NCI-H2107 (cell line): Measurements from ENCODE around the gene TMEM242.
"Not testable (repeated sequence)": the region's sequence is repeated elsewhere in the genome, so short reads cannot be mapped to it uniquely, and the experiment has no call there.

Experiments
- DNase-seq: peaks from one replicate; lab custom pipeline; 2025; lab: John Stamatoyannopoulos, UW

Gene TMEM242

GRCh38 chr6:157323966-157324300 lies 614 bp upstream of the TMEM242 start:
- DNase-seq: no peak

GRCh38 chr6:157322792-157323254 lies 496 bp downstream of the TMEM242 start:
- DNase-seq: no peak

GRCh38 chr6:157316871-157317814 lies 6.2 kb downstream of the TMEM242 start:
- DNase-seq: no peak

GRCh38 chr6:157314705-157315321 lies 8.5 kb downstream of the TMEM242 start:
- DNase-seq: no peak

- DNase-seq: no peak
These were observed 9.5 kb downstream of the TMEM242 start for GRCh38 chr6:157313531-157314467.

- DNase-seq: no peak
These were observed 10.6 kb downstream of the TMEM242 start for GRCh38 chr6:157312757-157313156.

- DNase-seq: not testable (repeated sequence)
These were observed 12.6 kb downstream of the TMEM242 start for GRCh38 chr6:157310693-157311092.

- DNase-seq: no peak
These were observed 15.7 kb downstream of the TMEM242 start for GRCh38 chr6:157307661-157308060.

- DNase-seq: no peak
These were observed 17.4 kb downstream of the TMEM242 start for GRCh38 chr6:157305670-157306653.

GRCh38 chr6:157304899-157305663 lies 18.2 kb downstream of the TMEM242 start:
- no peak for DNase-seq

- no peak for DNase-seq
These were observed 20.6 kb downstream of the TMEM242 start for GRCh38 chr6:157302736-157303135.

GRCh38 chr6:157300436-157300835 lies 22.9 kb downstream of the TMEM242 start:
- no peak for DNase-seq

- no peak for DNase-seq
These were observed 23.3 kb downstream of the TMEM242 start for GRCh38 chr6:157300006-157300405.

GRCh38 chr6:157298216-157298724 lies 25.0 kb downstream of the TMEM242 start:
- no peak for DNase-seq

GRCh38 chr6:157294654-157295053 lies 28.7 kb downstream of the TMEM242 start:
- DNase-seq: no peak

GRCh38 chr6:157293780-157294179 lies 29.5 kb downstream of the TMEM242 start:
- DNase-seq: no peak

GRCh38 chr6:157292202-157292601 lies 31.1 kb downstream of the TMEM242 start:
- no peak for DNase-seq

- peak; percentile 24 for DNase-seq
These were observed 32.0 kb downstream of the TMEM242 start for GRCh38 chr6:157291356-157291755.

GRCh38 chr6:157290797-157291196 lies 32.5 kb downstream of the TMEM242 start:
- DNase-seq: no peak

GRCh38 chr6:157289764-157290163 lies 33.6 kb downstream of the TMEM242 start:
- DNase-seq: no peak
